HG03135 (cell line): ENCODE data around the gene SPTBN5.

Source experiments
- ATAC-seq: cut with Tn5 transposase; IDR thresholded peaks from one replicate; pipeline ENCODE4 v1.9.1; 2021; ENCODE audit warnings: mild to moderate bottlenecking, moderate library complexity; ENCODE audit not compliant: unreplicated experiment

Gene SPTBN5

GRCh38 chr15:41893422-41894250 lies at the start of gene SPTBN5:
Gene SPTBN5 (minus strand): TSS chr15:41894053. CDS start chr15:41893497, 556 bp downstream.
- ATAC-seq, result no peak

GRCh38 chr15:41942886-41943285 lies 49.0 kb upstream of the SPTBN5 start:
- no peak for ATAC-seq

GRCh38 chr15:41941644-41942415 lies 48.0 kb upstream of the SPTBN5 start:
- no peak for ATAC-seq

- no peak for ATAC-seq
Observed at GRCh38 chr15:41940441-41940857, 46.6 kb upstream of the SPTBN5 start.

- ATAC-seq, result no peak
Observed at GRCh38 chr15:41939986-41940385, 46.1 kb upstream of the SPTBN5 start.

- no peak for ATAC-seq
Observed at GRCh38 chr15:41937568-41937923, 43.7 kb upstream of the SPTBN5 start.

- no peak for ATAC-seq
Observed at GRCh38 chr15:41936649-41937567, 43.1 kb upstream of the SPTBN5 start.

- ATAC-seq, result no peak
Observed at GRCh38 chr15:41936155-41936554, 42.3 kb upstream of the SPTBN5 start.

GRCh38 chr15:41935566-41936020 lies 41.7 kb upstream of the SPTBN5 start:
- no peak for ATAC-seq

GRCh38 chr15:41934843-41935242 lies 41.0 kb upstream of the SPTBN5 start:
- ATAC-seq, result no peak

GRCh38 chr15:41933771-41934170 lies 39.9 kb upstream of the SPTBN5 start:
- no peak for ATAC-seq

- ATAC-seq, result no peak
Observed at GRCh38 chr15:41933326-41933725, 39.5 kb upstream of the SPTBN5 start.

GRCh38 chr15:41932511-41933289 lies 38.8 kb upstream of the SPTBN5 start:
- ATAC-seq, result no peak

- ATAC-seq, result no peak
Observed at GRCh38 chr15:41932101-41932500, 38.2 kb upstream of the SPTBN5 start.

GRCh38 chr15:41930867-41931222 lies 37.0 kb upstream of the SPTBN5 start:
- no peak for ATAC-seq

GRCh38 chr15:41930221-41930866 lies 36.5 kb upstream of the SPTBN5 start:
- no peak for ATAC-seq

GRCh38 chr15:41928637-41929620 lies 35.1 kb upstream of the SPTBN5 start:
- ATAC-seq, result peak; percentile 49

GRCh38 chr15:41928100-41928499 lies 34.2 kb upstream of the SPTBN5 start:
- no peak for ATAC-seq

GRCh38 chr15:41927536-41927935 lies 33.7 kb upstream of the SPTBN5 start:
- ATAC-seq, result no peak
